ENCODE data around the gene OR2C3. TPM values are rescaled to one million over a fixed set of nuclear protein-coding genes. Genes with fewer than 3 reads are reported as not detected.

Gene OR2C3
- total RNA-seq, 2 experiments from 2014 or later: not detected

GRCh38 chr1:247500865-247501264 is 35.4 kb downstream of the OR2C3 start:
- Histone ChIP-seq H3K79me2 (ENCODE audit: insufficient read depth, low read depth, low read length) (no peaks in the 10 kb centered on the region), H3K9me3 (ENCODE audit: low read length) (no peaks in the 10 kb centered on the region), H3K4me3 (ENCODE audit: low read depth, low read length, poor library complexity, severe bottlenecking) (no peak overlapping the region), H3K27ac (ENCODE audit: low read depth, low read length, poor library complexity, severe bottlenecking) (no peak overlapping the region), H4K20me1 (ENCODE audit: insufficient read depth, low read length) (no peaks in the 10 kb centered on the region), H3K4me1 (ENCODE audit: insufficient read depth, low read length, poor library complexity, severe bottlenecking) (no peaks in the 10 kb centered on the region), H2AFZ (ENCODE audit: low read length) (no peak overlapping the region), H3K9me2 (ENCODE audit: insufficient read depth, low read length) (no peaks in the 10 kb centered on the region), H3K4me2 (ENCODE audit: low read length) (no peak overlapping the region), H3K36me3 (ENCODE audit: insufficient read depth, low read length) (no peaks in the 10 kb centered on the region)
- POLR2A ChIA-PET: interaction anchor here (0.5 kb wide), 1 partner anchor 1018 kb away, joined by 3 read pairs; no protein-coding TSS in a partner anchor
- intact Hi-C loops (cut with micrococcal nuclease; ENCODE audit: unreplicated experiment): no loop called here
- no peak for TF ChIP-seq CTCF (conservative IDR thresholded peaks at IDR 0.05; ENCODE audit: low read length)
- TF ChIP-seq EZH2phosphoT487 (IDR thresholded peaks at IDR 0.05; ENCODE audit: borderline replicate concordance, low read depth, low read length): no peak
- CTCF ChIA-PET (ENCODE audit: unreplicated experiment): no interaction called here
- DNase-seq (ENCODE audit: low spot score): no peak
- no TSS peak for BruUV-seq (replicated peaks)

GRCh38 chr1:247496581-247497285 is 39.5 kb downstream of the OR2C3 start:
- no TSS peak for BruUV-seq (replicated peaks)

More at GRCh38 chr1:247496581-247497285, 39.5 kb downstream of the OR2C3 start:
- Histone ChIP-seq H3K4me3 (ENCODE audit: low read depth, low read length, poor library complexity, severe bottlenecking) (no peak overlapping the region), H3K4me2 (ENCODE audit: low read length) (no peak overlapping the region), H3K9me2 (ENCODE audit: insufficient read depth, low read length) (no peaks in the 10 kb centered on the region), H3K36me3 (ENCODE audit: insufficient read depth, low read length) (no peaks in the 10 kb centered on the region), H3K9me3 (ENCODE audit: low read length) (no peaks in the 10 kb centered on the region), H3K27ac (ENCODE audit: low read depth, low read length, poor library complexity, severe bottlenecking) (no peak overlapping the region), H3K79me2 (ENCODE audit: insufficient read depth, low read depth, low read length) (no peaks in the 10 kb centered on the region), H3K4me1 (ENCODE audit: insufficient read depth, low read length, poor library complexity, severe bottlenecking) (no peaks in the 10 kb centered on the region), H2AFZ (ENCODE audit: low read length) (no peak overlapping the region), H4K20me1 (ENCODE audit: insufficient read depth, low read length) (no peaks in the 10 kb centered on the region)
- intact Hi-C loops (cut with micrococcal nuclease; ENCODE audit: unreplicated experiment): no loop called here
- ChIA-PET CTCF (ENCODE audit: unreplicated experiment) (interaction anchor here (0.6 kb wide), 1 partner anchor 210 kb away, joined by 3 read pairs; no protein-coding TSS in a partner anchor), POLR2A (no interaction called here)
- TF ChIP-seq CTCF (conservative IDR thresholded peaks at IDR 0.05; ENCODE audit: low read length) (no peak), EZH2phosphoT487 (IDR thresholded peaks at IDR 0.05; ENCODE audit: borderline replicate concordance, low read depth, low read length) (no peak)
- no peak for DNase-seq (ENCODE audit: low spot score)

Data from OCI-LY7 (cell line).